NCI-H345 (cell line): Measurements from ENCODE around the gene ACCSL.

ENCODE experiments used
- DNase-seq: peaks from one replicate; lab custom pipeline; 2025; lab: John Stamatoyannopoulos, UW

ACCSL gene

GRCh38 chr11:44047931-44048431 lies at the start of gene ACCSL:
Gene ACCSL (plus strand): TSS chr11:44047981. CDS start chr11:44048037, 56 bp downstream.
- no peak for DNase-seq

GRCh38 chr11:43998308-43998707 lies 49.5 kb upstream of the ACCSL start:
- no peak for DNase-seq

- DNase-seq: no peak
These were observed 47.0 kb upstream of the ACCSL start for GRCh38 chr11:44000731-44001130.

GRCh38 chr11:44002191-44003093 lies 45.3 kb upstream of the ACCSL start:
- DNase-seq: no peak

- no peak for DNase-seq
These were observed 43.9 kb upstream of the ACCSL start for GRCh38 chr11:44003736-44004451.

GRCh38 chr11:44004452-44005062 lies 43.2 kb upstream of the ACCSL start:
- DNase-seq: no peak

GRCh38 chr11:44005063-44005701 lies 42.6 kb upstream of the ACCSL start:
- DNase-seq: peak; percentile 25

GRCh38 chr11:44005956-44006355 lies 41.8 kb upstream of the ACCSL start:
- DNase-seq: no peak

GRCh38 chr11:44006917-44007361 lies 40.8 kb upstream of the ACCSL start:
- no peak for DNase-seq

- no peak for DNase-seq
These were observed 40.2 kb upstream of the ACCSL start for GRCh38 chr11:44007481-44008087.

GRCh38 chr11:44008088-44008501 lies 39.7 kb upstream of the ACCSL start:
- no peak for DNase-seq

GRCh38 chr11:44008698-44009097 lies 39.1 kb upstream of the ACCSL start:
- no peak for DNase-seq

GRCh38 chr11:44010789-44011251 lies 37.0 kb upstream of the ACCSL start:
- no peak for DNase-seq

- no peak for DNase-seq
These were observed 36.0 kb upstream of the ACCSL start for GRCh38 chr11:44011797-44012196.

GRCh38 chr11:44014968-44015623 lies 32.7 kb upstream of the ACCSL start:
- DNase-seq: no peak

- no peak for DNase-seq
These were observed 32.2 kb upstream of the ACCSL start for GRCh38 chr11:44015624-44016007.

GRCh38 chr11:44016131-44016530 lies 31.6 kb upstream of the ACCSL start:
- no peak for DNase-seq

- no peak for DNase-seq
These were observed 31.0 kb upstream of the ACCSL start for GRCh38 chr11:44016546-44017442.

GRCh38 chr11:44017443-44018126 lies 30.2 kb upstream of the ACCSL start:
- DNase-seq: no peak
